ENCODE measurements around the gene MYO1E.

Gene MYO1E

GRCh38 chr15:59322056-59322759 is 50.5 kb downstream of the MYO1E start:
- Histone ChIP-seq H3K9me3 (ENCODE audit: control insufficient read depth, low read length) (no peaks in the 10 kb centered on the region), H3K79me2 (peaks cover 2% of the 10 kb centered on the region), H3K4me1 (no peaks in the 10 kb centered on the region), H3K4me3 (ENCODE audit: low read depth, low read length) (no peak overlapping the region), H3K36me3 (ENCODE audit: control insufficient read depth, insufficient read depth, low read length) (no peaks in the 10 kb centered on the region), H3K27ac (no peak overlapping the region), H3K27me3 (ENCODE audit: control insufficient read depth, insufficient read depth, low read length) (no peaks in the 10 kb centered on the region), H3K9ac (no peak overlapping the region), H3K4me2 (ENCODE audit: low read length) (no peak overlapping the region), H2AFZ (no peak overlapping the region)
- TF ChIP-seq, protein P1, sequence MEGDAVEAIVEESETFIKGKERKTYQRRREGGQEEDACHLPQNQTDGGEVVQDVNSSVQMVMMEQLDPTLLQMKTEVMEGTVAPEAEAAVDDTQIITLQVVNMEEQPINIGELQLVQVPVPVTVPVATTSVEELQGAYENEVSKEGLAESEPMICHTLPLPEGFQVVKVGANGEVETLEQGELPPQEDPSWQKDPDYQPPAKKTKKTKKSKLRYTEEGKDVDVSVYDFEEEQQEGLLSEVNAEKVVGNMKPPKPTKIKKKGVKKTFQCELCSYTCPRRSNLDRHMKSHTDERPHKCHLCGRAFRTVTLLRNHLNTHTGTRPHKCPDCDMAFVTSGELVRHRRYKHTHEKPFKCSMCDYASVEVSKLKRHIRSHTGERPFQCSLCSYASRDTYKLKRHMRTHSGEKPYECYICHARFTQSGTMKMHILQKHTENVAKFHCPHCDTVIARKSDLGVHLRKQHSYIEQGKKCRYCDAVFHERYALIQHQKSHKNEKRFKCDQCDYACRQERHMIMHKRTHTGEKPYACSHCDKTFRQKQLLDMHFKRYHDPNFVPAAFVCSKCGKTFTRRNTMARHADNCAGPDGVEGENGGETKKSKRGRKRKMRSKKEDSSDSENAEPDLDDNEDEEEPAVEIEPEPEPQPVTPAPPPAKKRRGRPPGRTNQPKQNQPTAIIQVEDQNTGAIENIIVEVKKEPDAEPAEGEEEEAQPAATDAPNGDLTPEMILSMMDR (IDR thresholded peaks at IDR 0.05), result no peak

GRCh38 chr15:59321000-59321689 is 51.5 kb downstream of the MYO1E start:
- H3K36me3 ChIP-seq (ENCODE audit: control insufficient read depth, insufficient read depth, low read length), result no peaks in the 10 kb centered on the region
- H3K9ac ChIP-seq, result no peak overlapping the region
- no peaks in the 10 kb centered on the region for H3K9me3 ChIP-seq (ENCODE audit: control insufficient read depth, low read length)
- H3K79me2 ChIP-seq, result peaks cover 2% of the 10 kb centered on the region
- H3K4me2 ChIP-seq (ENCODE audit: low read length), result no peak overlapping the region
- TF ChIP-seq, protein P1 (IDR thresholded peaks at IDR 0.05), result no peak
- H3K4me1 ChIP-seq, result no peaks in the 10 kb centered on the region
- no peak overlapping the region for H2AFZ ChIP-seq
- no peak overlapping the region for H3K27ac ChIP-seq
- H3K4me3 ChIP-seq (ENCODE audit: low read depth, low read length), result no peak overlapping the region
- H3K27me3 ChIP-seq (ENCODE audit: control insufficient read depth, insufficient read depth, low read length), result no peaks in the 10 kb centered on the region

- no peak overlapping the region for H3K4me3 ChIP-seq (ENCODE audit: low read depth, low read length)
- peaks cover 2% of the 10 kb centered on the region for H3K79me2 ChIP-seq
- no peaks in the 10 kb centered on the region for H3K36me3 ChIP-seq (ENCODE audit: control insufficient read depth, insufficient read depth, low read length)
- no peak overlapping the region for H3K9ac ChIP-seq
- no peaks in the 10 kb centered on the region for H3K4me1 ChIP-seq
- no peaks in the 10 kb centered on the region for H3K27me3 ChIP-seq (ENCODE audit: control insufficient read depth, insufficient read depth, low read length)
- H3K4me2 ChIP-seq (ENCODE audit: low read length), result no peak overlapping the region
- no peak overlapping the region for H3K27ac ChIP-seq
- H3K9me3 ChIP-seq (ENCODE audit: control insufficient read depth, low read length), result no peaks in the 10 kb centered on the region
- TF ChIP-seq, protein P1 (IDR thresholded peaks at IDR 0.05), result no peak
- no peak overlapping the region for H2AFZ ChIP-seq
Measured at GRCh38 chr15:59317211-59317610, 55.5 kb downstream of the MYO1E start.

- Histone ChIP-seq H2AFZ (no peak overlapping the region), H3K9ac (no peak overlapping the region), H3K27me3 (ENCODE audit: control insufficient read depth, insufficient read depth, low read length) (no peaks in the 10 kb centered on the region), H3K36me3 (ENCODE audit: control insufficient read depth, insufficient read depth, low read length) (no peaks in the 10 kb centered on the region), H3K4me2 (ENCODE audit: low read length) (no peak overlapping the region), H3K79me2 (peaks cover under 1% of the 10 kb centered on the region), H3K4me1 (no peaks in the 10 kb centered on the region), H3K9me3 (ENCODE audit: control insufficient read depth, low read length) (no peaks in the 10 kb centered on the region), H3K27ac (no peak overlapping the region), H3K4me3 (ENCODE audit: low read depth, low read length) (no peak overlapping the region)
- TF ChIP-seq, protein P1 (IDR thresholded peaks at IDR 0.05), result no peak
Measured at GRCh38 chr15:59315914-59316451, 56.7 kb downstream of the MYO1E start.

Data from parathyroid adenoma (tissue), 2 donors.